Stomach smooth muscle (tissue), 2 donors: ENCODE results near the gene NOXRED1.

Experiments used
- H3K27ac ChIP-seq: one replicate; pipeline ENCODE4 v1.7.0; 2013; ENCODE audit warnings: mild to moderate bottlenecking, low read length, inconsistent platforms
- H3K27me3 ChIP-seq, 2 donors: one replicate each; pipeline ENCODE4 v1.7.0; 2013; ENCODE audit warnings: low read length in 2 of 2; ENCODE audit not compliant: insufficient read depth in 2 of 2, control insufficient read depth in 1 of 2
- H3K36me3 ChIP-seq, 2 donors: one replicate each; pipeline ENCODE4 v1.7.0; 2013; ENCODE audit warnings: low read length in 2 of 2; ENCODE audit not compliant: control insufficient read depth in 2 of 2, insufficient read depth in 2 of 2
- H3K4me1 ChIP-seq: one replicate; pipeline ENCODE4 v1.7.0; 2013; ENCODE audit warnings: low read length; ENCODE audit not compliant: control insufficient read depth, insufficient read depth
- H3K4me3 ChIP-seq, 2 donors: one replicate each; pipeline ENCODE4 v1.7.0; 2013; ENCODE audit warnings: low read length in 2 of 2
- H3K9ac ChIP-seq, 2 donors: one replicate each; pipeline ENCODE4 v1.7.0; 2013; ENCODE audit warnings: low read length in 2 of 2, mild to moderate bottlenecking in 1 of 2
- H3K9me3 ChIP-seq, 2 donors: one replicate each; pipeline ENCODE4 v1.7.0; 2013; ENCODE audit warnings: low read length in 2 of 2; ENCODE audit not compliant: control insufficient read depth in 2 of 2
- donor health status: healthy.
- donor health status: Pancreatic carcinoma.

The NOXRED1 gene

GRCh38 chr14:77346495-77346894 lies 76.8 kb downstream of the NOXRED1 start:
- Histone ChIP-seq H3K27ac (no peak overlapping the region), H3K36me3 (peaks cover 7 to 28% of the 10 kb centered on the region in 2 donors), H3K4me1 (no peaks in the 10 kb centered on the region), H3K4me3 (no peak overlapping the region), H3K27me3 (no peaks in the 10 kb centered on the region), H3K9me3 (no peaks in the 10 kb centered on the region), H3K9ac (no peak overlapping the region)

GRCh38 chr14:77344377-77344996 lies 78.8 kb downstream of the NOXRED1 start:
- Histone ChIP-seq H3K9me3 (no peaks in the 10 kb centered on the region), H3K9ac (no peak overlapping the region), H3K36me3 (peaks cover 8 to 30% of the 10 kb centered on the region in 2 donors), H3K27me3 (no peaks in the 10 kb centered on the region), H3K4me1 (no peaks in the 10 kb centered on the region), H3K4me3 (no peak overlapping the region), H3K27ac (no peak overlapping the region)
